ENCODE data around the gene GPR26.

The GPR26 gene

DNA sequence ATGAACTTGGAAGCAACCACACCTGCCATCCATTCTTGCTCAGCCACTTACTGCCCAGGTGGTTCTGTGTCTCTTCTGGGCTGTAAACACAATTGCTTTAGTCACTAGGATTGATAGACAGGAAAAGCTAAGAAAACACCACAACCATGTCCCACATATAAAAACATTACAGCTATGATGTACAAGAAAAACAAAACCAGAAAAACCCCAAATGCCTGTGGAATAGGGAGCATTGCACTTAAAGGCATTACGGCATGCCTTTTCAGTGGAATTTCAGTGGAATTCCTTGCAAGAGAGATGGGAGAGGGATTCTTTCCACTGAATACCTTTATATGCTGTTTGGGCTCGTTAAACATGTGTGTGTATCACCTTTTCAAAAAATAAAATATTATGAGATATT lies 44.2 kb upstream of the GPR26 start:
- Histone ChIP-seq H3K4me3 (ENCODE audit: low read depth, low read length) (no peak overlapping the region), H3K9me3 (ENCODE audit: severe bottlenecking) (no peaks in the 10 kb centered on the region), H3K27me3 (ENCODE audit: insufficient read depth, low read depth, severe bottlenecking) (peaks cover 86% of the 10 kb centered on the region), H3K27ac (no peak overlapping the region), H3K36me3 (no peaks in the 10 kb centered on the region)
- TF ChIP-seq, protein P1, sequence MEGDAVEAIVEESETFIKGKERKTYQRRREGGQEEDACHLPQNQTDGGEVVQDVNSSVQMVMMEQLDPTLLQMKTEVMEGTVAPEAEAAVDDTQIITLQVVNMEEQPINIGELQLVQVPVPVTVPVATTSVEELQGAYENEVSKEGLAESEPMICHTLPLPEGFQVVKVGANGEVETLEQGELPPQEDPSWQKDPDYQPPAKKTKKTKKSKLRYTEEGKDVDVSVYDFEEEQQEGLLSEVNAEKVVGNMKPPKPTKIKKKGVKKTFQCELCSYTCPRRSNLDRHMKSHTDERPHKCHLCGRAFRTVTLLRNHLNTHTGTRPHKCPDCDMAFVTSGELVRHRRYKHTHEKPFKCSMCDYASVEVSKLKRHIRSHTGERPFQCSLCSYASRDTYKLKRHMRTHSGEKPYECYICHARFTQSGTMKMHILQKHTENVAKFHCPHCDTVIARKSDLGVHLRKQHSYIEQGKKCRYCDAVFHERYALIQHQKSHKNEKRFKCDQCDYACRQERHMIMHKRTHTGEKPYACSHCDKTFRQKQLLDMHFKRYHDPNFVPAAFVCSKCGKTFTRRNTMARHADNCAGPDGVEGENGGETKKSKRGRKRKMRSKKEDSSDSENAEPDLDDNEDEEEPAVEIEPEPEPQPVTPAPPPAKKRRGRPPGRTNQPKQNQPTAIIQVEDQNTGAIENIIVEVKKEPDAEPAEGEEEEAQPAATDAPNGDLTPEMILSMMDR (IDR thresholded peaks at IDR 0.05; ENCODE audit: low read depth, low read length), result no peak
- no peak for DNase-seq

DNA sequence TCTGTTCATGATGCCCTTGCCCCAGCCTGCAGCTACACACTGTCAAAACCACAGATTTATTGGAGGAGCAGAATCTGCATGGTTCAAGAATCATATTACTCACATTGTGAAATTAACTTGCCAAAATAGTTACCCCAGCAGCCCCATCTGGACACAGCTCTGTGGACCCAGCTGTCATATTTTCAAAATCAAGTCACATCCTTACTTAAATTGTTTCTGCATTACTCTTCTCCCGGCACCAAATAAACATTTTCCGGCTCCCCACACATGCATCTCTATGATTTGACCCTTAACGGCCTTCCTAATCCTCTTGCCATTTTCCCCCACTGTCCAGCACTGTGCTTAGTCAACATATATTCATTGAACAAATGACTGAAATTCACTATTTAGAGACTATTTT lies 43.8 kb upstream of the GPR26 start:
- Histone ChIP-seq H3K27ac (no peak overlapping the region), H3K9me3 (ENCODE audit: severe bottlenecking) (no peaks in the 10 kb centered on the region), H3K36me3 (no peaks in the 10 kb centered on the region), H3K4me3 (ENCODE audit: low read depth, low read length) (no peak overlapping the region), H3K27me3 (ENCODE audit: insufficient read depth, low read depth, severe bottlenecking) (peaks cover 85% of the 10 kb centered on the region)
- no peak for DNase-seq
- TF ChIP-seq, protein P1 (IDR thresholded peaks at IDR 0.05; ENCODE audit: low read depth, low read length), result no peak

DNA sequence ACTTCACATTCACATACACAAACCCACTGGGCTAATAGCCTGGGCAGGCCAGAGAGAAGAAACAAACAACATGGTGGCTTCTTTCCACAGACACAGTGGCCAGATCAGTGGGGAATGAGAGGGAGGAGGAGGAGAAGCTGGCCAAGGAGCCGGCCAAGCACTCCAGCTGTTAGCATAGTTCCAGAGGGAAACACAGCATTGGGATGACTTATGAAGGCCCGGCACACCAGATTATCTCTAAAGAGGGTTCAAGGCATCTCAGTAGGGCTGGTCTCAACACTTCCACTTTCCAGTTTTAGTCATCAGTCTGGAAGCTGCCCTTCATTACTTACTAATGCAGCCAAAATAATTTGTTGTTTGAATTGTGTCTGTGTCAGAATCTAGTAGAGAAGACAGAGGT lies 42.1 kb upstream of the GPR26 start:
- no peak overlapping the region for H3K4me3 ChIP-seq (ENCODE audit: low read depth, low read length)
- no peaks in the 10 kb centered on the region for H3K9me3 ChIP-seq (ENCODE audit: severe bottlenecking)
- H3K27me3 ChIP-seq (ENCODE audit: insufficient read depth, low read depth, severe bottlenecking), result peaks cover 68% of the 10 kb centered on the region
- no peak for DNase-seq
- TF ChIP-seq, protein P1 (IDR thresholded peaks at IDR 0.05; ENCODE audit: low read depth, low read length), result no peak
- no peaks in the 10 kb centered on the region for H3K36me3 ChIP-seq
- no peak overlapping the region for H3K27ac ChIP-seq

GRCh38 chr10:123633106-123633505 lies 33.0 kb upstream of the GPR26 start:
- TF ChIP-seq, protein P1 (IDR thresholded peaks at IDR 0.05; ENCODE audit: low read depth, low read length), result no peak
- no peak overlapping the region for H3K4me3 ChIP-seq (ENCODE audit: low read depth, low read length)
- no peaks in the 10 kb centered on the region for H3K36me3 ChIP-seq
- DNase-seq, result no peak
- H3K27me3 ChIP-seq (ENCODE audit: insufficient read depth, low read depth, severe bottlenecking), result peaks cover 42% of the 10 kb centered on the region
- no peaks in the 10 kb centered on the region for H3K9me3 ChIP-seq (ENCODE audit: severe bottlenecking)
- no peak overlapping the region for H3K27ac ChIP-seq

DNA sequence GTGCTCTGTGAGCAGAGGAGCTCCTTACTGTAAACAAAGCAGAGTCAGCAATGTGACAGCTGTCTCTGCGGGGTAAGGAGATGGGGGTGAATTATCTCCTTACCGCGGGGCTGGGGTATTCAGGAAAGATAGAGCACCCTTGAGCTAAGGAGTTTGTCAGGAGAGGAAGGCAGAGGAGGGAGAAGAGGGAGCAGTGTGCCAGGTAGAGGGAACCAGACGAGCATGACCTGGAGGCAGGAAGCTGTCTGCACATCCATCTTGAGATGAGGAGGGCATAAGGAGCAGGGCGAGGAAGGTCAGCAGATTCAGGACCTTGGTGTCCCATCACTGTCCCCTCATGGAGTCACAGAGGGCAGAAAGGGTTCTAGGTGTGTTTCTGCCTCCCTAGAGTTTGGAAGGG lies 32.5 kb upstream of the GPR26 start:
- Histone ChIP-seq H3K36me3 (no peaks in the 10 kb centered on the region), H3K27me3 (ENCODE audit: insufficient read depth, low read depth, severe bottlenecking) (peaks cover 48% of the 10 kb centered on the region), H3K9me3 (ENCODE audit: severe bottlenecking) (no peaks in the 10 kb centered on the region), H3K27ac (no peak overlapping the region), H3K4me3 (ENCODE audit: low read depth, low read length) (no peak overlapping the region)
- TF ChIP-seq, protein P1 (IDR thresholded peaks at IDR 0.05; ENCODE audit: low read depth, low read length), result no peak
- DNase-seq, result no peak

DNA sequence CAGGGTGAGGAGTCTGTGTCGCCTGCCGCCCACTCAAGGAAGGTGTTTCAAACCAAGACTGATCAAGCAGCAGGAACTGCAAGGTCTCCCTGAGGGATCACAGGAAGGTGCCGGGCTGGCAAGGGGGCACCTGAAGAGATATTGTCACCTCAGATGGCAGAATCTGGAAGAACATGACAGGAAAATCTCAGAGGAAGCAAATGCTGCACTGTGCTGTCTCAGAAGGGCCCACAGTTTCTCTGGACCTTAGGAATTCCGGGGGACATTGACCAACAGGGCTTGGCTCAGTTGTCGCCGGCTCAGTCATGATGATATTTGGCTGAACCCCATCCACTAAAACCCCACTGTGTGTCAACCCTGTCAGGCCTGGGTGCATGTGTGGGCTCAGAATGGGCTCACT lies 31.9 kb upstream of the GPR26 start:
- peaks cover 54% of the 10 kb centered on the region for H3K27me3 ChIP-seq (ENCODE audit: insufficient read depth, low read depth, severe bottlenecking)
- DNase-seq, result no peak
- no peaks in the 10 kb centered on the region for H3K36me3 ChIP-seq
- TF ChIP-seq, protein P1 (IDR thresholded peaks at IDR 0.05; ENCODE audit: low read depth, low read length), result no peak
- H3K4me3 ChIP-seq (ENCODE audit: low read depth, low read length), result no peak overlapping the region
- no peak overlapping the region for H3K27ac ChIP-seq
- H3K9me3 ChIP-seq (ENCODE audit: severe bottlenecking), result no peaks in the 10 kb centered on the region

All from WERI-Rb-1 (cell line).